Gastroesophageal sphincter (tissue), 3 donors: ENCODE results near the gene RASGRP4.

ENCODE experiments used
- POLR2A ChIP-seq, 2 donors: fragments of 450-650 bp; IDR thresholded peaks; one replicate each; pipeline ENCODE4 v1.6.1; 2017; ENCODE audit warnings: antibody characterized with exemption in 2 of 2, mild to moderate bottlenecking in 2 of 2, moderate library complexity in 1 of 2
- POLR2AphosphoS5 ChIP-seq: sonication (generic); formaldehyde crosslinking; IDR thresholded peaks from one replicate; pipeline ENCODE4 v1.6.1; 2017; ENCODE audit warnings: antibody characterized with exemption
- TF ChIP-seq, protein P1 (sequence below), 4 experiments: fragments of 200-600 bp in 2 of 4; fragments of 450-650 bp in 2 of 4; sonication (generic) in 1 of 4; IDR thresholded peaks; one replicate each; pipeline ENCODE4 v1.5.1; 2017 to 2019; ENCODE audit warnings: antibody characterized with exemption in 4 of 4, mild to moderate bottlenecking in 2 of 4, moderate library complexity in 2 of 4

DNA sequence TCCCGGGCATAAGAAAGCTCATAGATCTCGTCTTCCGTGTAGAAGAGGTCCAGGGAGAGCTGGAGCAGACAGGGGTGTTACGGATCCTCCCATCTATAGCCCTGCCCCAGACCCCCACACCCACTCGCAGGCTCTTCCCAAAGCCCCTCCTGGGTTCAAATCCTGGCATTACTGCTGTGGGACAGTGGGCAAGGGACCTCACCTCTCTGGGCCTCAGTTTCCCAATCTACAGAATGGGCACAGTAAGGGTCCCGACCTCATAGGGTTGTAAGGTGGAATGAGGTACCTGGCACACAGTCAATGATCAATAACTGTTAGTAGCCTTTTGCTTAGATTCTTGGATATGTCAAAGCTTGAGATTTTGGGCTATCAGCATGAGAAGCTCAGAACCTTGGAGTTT, 12.6 kb downstream of the RASGRP4 start:
- TF ChIP-seq, protein P1, sequence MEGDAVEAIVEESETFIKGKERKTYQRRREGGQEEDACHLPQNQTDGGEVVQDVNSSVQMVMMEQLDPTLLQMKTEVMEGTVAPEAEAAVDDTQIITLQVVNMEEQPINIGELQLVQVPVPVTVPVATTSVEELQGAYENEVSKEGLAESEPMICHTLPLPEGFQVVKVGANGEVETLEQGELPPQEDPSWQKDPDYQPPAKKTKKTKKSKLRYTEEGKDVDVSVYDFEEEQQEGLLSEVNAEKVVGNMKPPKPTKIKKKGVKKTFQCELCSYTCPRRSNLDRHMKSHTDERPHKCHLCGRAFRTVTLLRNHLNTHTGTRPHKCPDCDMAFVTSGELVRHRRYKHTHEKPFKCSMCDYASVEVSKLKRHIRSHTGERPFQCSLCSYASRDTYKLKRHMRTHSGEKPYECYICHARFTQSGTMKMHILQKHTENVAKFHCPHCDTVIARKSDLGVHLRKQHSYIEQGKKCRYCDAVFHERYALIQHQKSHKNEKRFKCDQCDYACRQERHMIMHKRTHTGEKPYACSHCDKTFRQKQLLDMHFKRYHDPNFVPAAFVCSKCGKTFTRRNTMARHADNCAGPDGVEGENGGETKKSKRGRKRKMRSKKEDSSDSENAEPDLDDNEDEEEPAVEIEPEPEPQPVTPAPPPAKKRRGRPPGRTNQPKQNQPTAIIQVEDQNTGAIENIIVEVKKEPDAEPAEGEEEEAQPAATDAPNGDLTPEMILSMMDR (IDR thresholded peaks at IDR 0.05) = no peak
- TF ChIP-seq POLR2A (IDR thresholded peaks at IDR 0.05) (no peak), POLR2AphosphoS5 (no peak)
